Measurements from ENCODE around the gene SALL2.
A peak's percentile ranks its signal among the peaks of the same experiment; 100 is the strongest.

DNA sequence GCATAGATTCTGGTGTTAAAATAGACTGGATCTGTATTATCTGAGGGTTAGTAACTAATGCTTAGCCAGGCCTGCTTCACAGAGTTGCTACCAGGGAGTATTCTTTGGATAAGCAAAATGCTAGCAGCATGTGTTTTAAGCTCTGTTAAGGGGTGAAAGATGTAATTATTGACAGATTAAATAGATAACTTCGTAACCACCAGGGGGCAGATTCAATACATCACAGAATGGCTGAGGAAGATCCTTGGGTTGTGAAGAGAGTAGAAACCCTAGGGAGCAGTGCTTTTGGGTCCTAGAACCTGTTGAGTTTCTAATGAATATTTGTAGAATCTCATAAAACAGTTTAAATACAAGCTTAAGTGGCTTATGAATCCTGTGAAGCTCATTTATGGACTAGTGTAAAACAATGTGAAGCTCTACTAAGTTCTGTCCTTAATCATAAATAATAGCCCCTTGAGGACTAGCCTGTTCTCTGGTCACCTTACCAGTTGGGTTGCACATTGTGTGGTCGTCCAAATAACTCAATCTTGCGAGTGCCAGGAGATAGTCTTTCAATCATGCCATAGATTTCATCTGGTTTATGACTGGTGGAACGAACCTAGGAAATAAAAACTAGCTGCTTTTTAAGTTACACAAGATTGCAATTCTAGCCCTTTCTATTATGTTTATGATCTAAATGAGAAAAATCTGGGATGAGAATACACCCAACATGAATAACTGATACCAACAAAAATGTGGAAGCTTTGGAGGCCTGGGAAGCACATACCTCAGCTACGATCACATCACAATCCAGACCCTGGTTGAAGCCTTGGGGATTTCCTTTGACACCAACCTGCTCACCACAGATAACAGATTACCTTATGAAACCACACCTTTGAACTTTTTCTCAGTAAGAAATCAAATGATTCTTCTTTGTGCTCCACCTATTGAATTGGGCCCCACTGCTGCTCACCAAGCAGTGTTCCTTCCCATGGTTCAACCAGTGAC, 27.3 kb downstream of the SALL2 start:
- TF ChIP-seq POLR2A (IDR thresholded peaks at IDR 0.05) (no peak), POLR2AphosphoS5 (IDR thresholded peaks at IDR 0.05) (no peak)
- TF ChIP-seq, protein P1, sequence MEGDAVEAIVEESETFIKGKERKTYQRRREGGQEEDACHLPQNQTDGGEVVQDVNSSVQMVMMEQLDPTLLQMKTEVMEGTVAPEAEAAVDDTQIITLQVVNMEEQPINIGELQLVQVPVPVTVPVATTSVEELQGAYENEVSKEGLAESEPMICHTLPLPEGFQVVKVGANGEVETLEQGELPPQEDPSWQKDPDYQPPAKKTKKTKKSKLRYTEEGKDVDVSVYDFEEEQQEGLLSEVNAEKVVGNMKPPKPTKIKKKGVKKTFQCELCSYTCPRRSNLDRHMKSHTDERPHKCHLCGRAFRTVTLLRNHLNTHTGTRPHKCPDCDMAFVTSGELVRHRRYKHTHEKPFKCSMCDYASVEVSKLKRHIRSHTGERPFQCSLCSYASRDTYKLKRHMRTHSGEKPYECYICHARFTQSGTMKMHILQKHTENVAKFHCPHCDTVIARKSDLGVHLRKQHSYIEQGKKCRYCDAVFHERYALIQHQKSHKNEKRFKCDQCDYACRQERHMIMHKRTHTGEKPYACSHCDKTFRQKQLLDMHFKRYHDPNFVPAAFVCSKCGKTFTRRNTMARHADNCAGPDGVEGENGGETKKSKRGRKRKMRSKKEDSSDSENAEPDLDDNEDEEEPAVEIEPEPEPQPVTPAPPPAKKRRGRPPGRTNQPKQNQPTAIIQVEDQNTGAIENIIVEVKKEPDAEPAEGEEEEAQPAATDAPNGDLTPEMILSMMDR (IDR thresholded peaks at IDR 0.05), result peak; percentile 24 to 32
